ENCODE data around the gene NOP56.
A peak's percentile ranks its signal among the peaks of the same experiment; 100 is the strongest.
"Not testable (repeated sequence)": the region's sequence is repeated elsewhere in the genome, so short reads cannot be mapped to it uniquely, and the experiment has no call there.

NOP56 gene

GRCh38 chr20:2693286-2694007 is 41.0 kb downstream of the NOP56 start:
- no peaks in the 10 kb centered on the region; the same call in 1 of the 2 replicates for H3K36me3 ChIP-seq
- H3K27me3 ChIP-seq (ENCODE audit: insufficient read depth, low read depth, severe bottlenecking) = no peaks in the 10 kb centered on the region
- H3K9me3 ChIP-seq (ENCODE audit: severe bottlenecking) = no peaks in the 10 kb centered on the region
- DNase-seq = peak; percentile 75
- peak overlapping the region; percentile 35 for H3K27ac ChIP-seq
- TF ChIP-seq, protein P1, sequence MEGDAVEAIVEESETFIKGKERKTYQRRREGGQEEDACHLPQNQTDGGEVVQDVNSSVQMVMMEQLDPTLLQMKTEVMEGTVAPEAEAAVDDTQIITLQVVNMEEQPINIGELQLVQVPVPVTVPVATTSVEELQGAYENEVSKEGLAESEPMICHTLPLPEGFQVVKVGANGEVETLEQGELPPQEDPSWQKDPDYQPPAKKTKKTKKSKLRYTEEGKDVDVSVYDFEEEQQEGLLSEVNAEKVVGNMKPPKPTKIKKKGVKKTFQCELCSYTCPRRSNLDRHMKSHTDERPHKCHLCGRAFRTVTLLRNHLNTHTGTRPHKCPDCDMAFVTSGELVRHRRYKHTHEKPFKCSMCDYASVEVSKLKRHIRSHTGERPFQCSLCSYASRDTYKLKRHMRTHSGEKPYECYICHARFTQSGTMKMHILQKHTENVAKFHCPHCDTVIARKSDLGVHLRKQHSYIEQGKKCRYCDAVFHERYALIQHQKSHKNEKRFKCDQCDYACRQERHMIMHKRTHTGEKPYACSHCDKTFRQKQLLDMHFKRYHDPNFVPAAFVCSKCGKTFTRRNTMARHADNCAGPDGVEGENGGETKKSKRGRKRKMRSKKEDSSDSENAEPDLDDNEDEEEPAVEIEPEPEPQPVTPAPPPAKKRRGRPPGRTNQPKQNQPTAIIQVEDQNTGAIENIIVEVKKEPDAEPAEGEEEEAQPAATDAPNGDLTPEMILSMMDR (IDR thresholded peaks at IDR 0.05; ENCODE audit: low read depth, low read length) = no peak
- H3K4me3 ChIP-seq (ENCODE audit: low read depth, low read length) = peak overlapping the region; percentile 59

- Histone ChIP-seq H3K27ac (no peak overlapping the region), H3K36me3 (no peaks in the 10 kb centered on the region; the same call in 1 of the 2 replicates), H3K9me3 (ENCODE audit: severe bottlenecking) (no peaks in the 10 kb centered on the region), H3K4me3 (ENCODE audit: low read depth, low read length) (peak overlapping the region; percentile 59), H3K27me3 (ENCODE audit: insufficient read depth, low read depth, severe bottlenecking) (no peaks in the 10 kb centered on the region)
- no peak for DNase-seq
- TF ChIP-seq, protein P1 (IDR thresholded peaks at IDR 0.05; ENCODE audit: low read depth, low read length) = no peak
Observed at GRCh38 chr20:2694008-2694471, 41.6 kb downstream of the NOP56 start.

DNA sequence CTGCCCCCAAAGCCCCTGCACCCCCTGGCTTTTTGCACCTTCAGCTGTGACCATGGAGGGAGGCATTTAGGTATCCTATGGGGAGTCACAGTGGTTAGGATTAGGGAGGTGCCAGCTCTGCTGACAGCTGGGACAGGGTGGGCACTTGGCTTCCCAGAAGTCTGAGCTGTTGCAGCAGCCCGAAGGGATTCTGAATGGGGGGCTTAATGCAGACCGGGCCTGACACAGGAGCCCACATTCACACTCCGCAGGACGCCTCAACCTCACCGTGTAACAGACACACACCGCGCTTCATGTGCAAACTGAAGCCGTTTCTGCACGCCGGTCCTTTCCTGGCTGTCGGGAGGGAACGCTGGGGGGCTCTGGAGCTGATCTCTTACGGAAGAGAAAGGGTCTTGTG is 42.1 kb downstream of the NOP56 start:
- Histone ChIP-seq H3K27me3 (ENCODE audit: insufficient read depth, low read depth, severe bottlenecking) (no peaks in the 10 kb centered on the region), H3K36me3 (no peaks in the 10 kb centered on the region; the same call in 1 of the 2 replicates), H3K27ac (no peak overlapping the region), H3K9me3 (ENCODE audit: severe bottlenecking) (no peaks in the 10 kb centered on the region), H3K4me3 (ENCODE audit: low read depth, low read length) (no peak overlapping the region)
- TF ChIP-seq, protein P1 (IDR thresholded peaks at IDR 0.05; ENCODE audit: low read depth, low read length) = no peak
- DNase-seq = no peak

DNA sequence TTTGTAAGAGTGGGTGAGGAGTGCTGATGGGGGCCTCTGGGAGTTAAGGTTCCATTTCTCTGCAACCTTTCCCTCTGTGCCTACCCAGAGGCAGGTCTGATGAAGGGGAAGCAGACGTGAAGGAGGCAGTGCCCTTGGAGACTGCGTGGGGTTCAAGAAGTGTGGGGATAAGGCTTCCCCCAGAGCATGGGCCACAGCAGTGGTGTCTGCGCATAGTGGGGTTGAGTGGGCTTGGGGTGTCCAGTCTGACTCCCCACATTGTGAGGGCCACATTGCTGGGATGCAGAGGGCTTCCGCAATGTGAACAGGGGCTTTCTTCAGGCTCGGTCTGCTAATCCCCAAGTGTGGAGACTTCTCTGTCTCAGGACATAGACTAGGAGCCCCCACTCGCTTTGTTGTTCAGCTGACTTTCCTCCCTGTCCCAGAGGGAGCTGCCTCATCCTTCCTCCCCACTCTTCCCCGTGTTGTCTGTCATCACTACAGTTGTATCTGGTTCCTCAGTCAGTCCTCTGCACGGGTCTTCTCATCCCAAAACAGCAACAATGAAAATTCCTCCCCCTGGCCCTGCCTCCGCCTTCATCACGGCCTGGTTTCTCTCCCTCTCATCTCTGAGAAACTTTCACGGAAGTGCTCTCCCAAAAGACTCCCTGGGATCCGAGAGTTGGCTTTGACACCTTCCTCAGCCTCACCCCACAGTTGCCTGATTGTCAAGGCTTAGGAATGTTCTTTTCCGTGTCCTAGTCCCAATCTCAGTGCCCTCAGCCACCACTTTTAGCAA is 43.0 kb downstream of the NOP56 start:
- Histone ChIP-seq H3K36me3 (no peaks in the 10 kb centered on the region; the same call in 1 of the 2 replicates), H3K27ac (no peak overlapping the region), H3K4me3 (ENCODE audit: low read depth, low read length) (no peak overlapping the region), H3K27me3 (ENCODE audit: insufficient read depth, low read depth, severe bottlenecking) (no peaks in the 10 kb centered on the region), H3K9me3 (ENCODE audit: severe bottlenecking) (no peaks in the 10 kb centered on the region)
- TF ChIP-seq, protein P1 (IDR thresholded peaks at IDR 0.05; ENCODE audit: low read depth, low read length) = no peak
- no peak for DNase-seq

- not testable (repeated sequence) for H3K9me3 ChIP-seq (ENCODE audit: severe bottlenecking); DNase-seq; H3K36me3 ChIP-seq; H3K27me3 ChIP-seq (ENCODE audit: insufficient read depth, low read depth, severe bottlenecking); H3K4me3 ChIP-seq (ENCODE audit: low read depth, low read length); H3K27ac ChIP-seq
Observed at GRCh38 chr20:2695984-2696525, 43.6 kb downstream of the NOP56 start.

GRCh38 chr20:2696646-2697045 is 44.2 kb downstream of the NOP56 start:
- TF ChIP-seq, protein P1 (IDR thresholded peaks at IDR 0.05; ENCODE audit: low read depth, low read length) = no peak
- H3K27me3 ChIP-seq (ENCODE audit: insufficient read depth, low read depth, severe bottlenecking) = no peaks in the 10 kb centered on the region
- DNase-seq = no peak
- no peak overlapping the region for H3K4me3 ChIP-seq (ENCODE audit: low read depth, low read length)
- H3K9me3 ChIP-seq (ENCODE audit: severe bottlenecking) = no peaks in the 10 kb centered on the region
- H3K27ac ChIP-seq = no peak overlapping the region
- H3K36me3 ChIP-seq = no peaks in the 10 kb centered on the region; the same call in 1 of the 2 replicates
